ENCODE measurements around the gene VSTM2L.

DNA sequence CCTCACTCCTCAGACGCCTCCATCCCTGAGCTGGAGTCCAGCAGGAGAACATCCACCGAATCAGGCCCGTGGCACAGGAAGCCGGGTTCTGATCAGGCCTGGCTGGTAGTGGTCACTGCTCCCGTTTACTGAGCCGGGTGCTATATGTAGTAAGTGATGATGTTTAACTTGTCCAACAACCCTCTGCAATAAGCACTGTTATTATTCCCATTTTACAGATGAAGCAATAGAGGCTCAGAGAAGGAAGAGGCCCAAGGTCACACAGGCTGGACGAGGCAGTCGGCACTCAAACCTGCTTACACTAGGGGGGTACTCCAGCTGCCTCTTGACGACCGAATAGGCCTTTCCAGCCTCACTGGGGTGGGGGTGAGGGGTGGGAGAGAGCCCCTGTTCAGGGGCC, 14.3 kb upstream of the VSTM2L start:
- TF ChIP-seq, protein P1, sequence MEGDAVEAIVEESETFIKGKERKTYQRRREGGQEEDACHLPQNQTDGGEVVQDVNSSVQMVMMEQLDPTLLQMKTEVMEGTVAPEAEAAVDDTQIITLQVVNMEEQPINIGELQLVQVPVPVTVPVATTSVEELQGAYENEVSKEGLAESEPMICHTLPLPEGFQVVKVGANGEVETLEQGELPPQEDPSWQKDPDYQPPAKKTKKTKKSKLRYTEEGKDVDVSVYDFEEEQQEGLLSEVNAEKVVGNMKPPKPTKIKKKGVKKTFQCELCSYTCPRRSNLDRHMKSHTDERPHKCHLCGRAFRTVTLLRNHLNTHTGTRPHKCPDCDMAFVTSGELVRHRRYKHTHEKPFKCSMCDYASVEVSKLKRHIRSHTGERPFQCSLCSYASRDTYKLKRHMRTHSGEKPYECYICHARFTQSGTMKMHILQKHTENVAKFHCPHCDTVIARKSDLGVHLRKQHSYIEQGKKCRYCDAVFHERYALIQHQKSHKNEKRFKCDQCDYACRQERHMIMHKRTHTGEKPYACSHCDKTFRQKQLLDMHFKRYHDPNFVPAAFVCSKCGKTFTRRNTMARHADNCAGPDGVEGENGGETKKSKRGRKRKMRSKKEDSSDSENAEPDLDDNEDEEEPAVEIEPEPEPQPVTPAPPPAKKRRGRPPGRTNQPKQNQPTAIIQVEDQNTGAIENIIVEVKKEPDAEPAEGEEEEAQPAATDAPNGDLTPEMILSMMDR (IDR thresholded peaks at IDR 0.05), result no peak
- TF ChIP-seq POLR2A (IDR thresholded peaks at IDR 0.05), result no peak

Measured in testis (tissue), 2 donors.